Skeletal muscle satellite cell (primary cell): ENCODE data around the gene MRPS11.

Experiments used
- H3K27me3 ChIP-seq: 2 replicates; pipeline ENCODE4 v1.7.0; 2013; ENCODE audit warnings: low read length; ENCODE audit not compliant: control insufficient read depth, insufficient read depth
- H3K36me3 ChIP-seq: 2 replicates; pipeline ENCODE4 v1.7.0; 2013; ENCODE audit warnings: mild to moderate bottlenecking, control low read depth, low read length; ENCODE audit not compliant: insufficient read depth
- H3K4me1 ChIP-seq: 2 replicates; pipeline ENCODE4 v1.7.0; 2013; ENCODE audit warnings: low read length; ENCODE audit not compliant: control insufficient read depth, insufficient read depth
- H3K4me2 ChIP-seq: 2 replicates; pipeline ENCODE4 v1.7.0; 2013; ENCODE audit warnings: mild to moderate bottlenecking, low read length
- H3K4me3 ChIP-seq: 2 replicates; pipeline ENCODE4 v1.7.0; 2013; ENCODE audit warnings: low read length
- H3K9ac ChIP-seq: 2 replicates; pipeline ENCODE4 v1.7.0; 2013; ENCODE audit warnings: mild to moderate bottlenecking, low read depth, low read length, moderate library complexity
- H3K9me3 ChIP-seq: replicated peaks from 2 replicates; pipeline ENCODE4 v1.7.0; 2013; ENCODE audit warnings: mild to moderate bottlenecking, control low read depth, low read length

The MRPS11 gene

DNA sequence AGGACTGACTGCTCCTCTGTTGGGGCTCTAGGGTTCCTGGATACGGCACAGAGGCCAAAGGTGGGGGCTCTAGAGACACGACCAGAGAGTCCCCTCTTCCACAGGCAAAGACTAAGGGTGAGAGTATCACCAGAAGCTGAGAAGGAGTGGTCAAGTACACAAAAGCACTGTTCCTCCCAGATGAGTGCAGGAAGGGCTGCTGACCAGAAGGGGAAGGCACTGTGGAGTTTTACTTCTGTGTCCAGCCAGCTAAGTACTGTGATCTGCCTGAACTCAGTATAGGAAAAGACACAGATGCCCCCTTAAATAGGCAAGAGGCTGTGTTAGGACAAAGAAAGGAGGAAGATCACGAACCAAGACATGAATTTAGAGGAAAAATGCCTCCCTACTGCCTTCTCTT, 11.7 kb downstream of the MRPS11 start:
- H3K27me3 ChIP-seq, result no peaks in the 10 kb centered on the region
- peaks cover 39% of the 10 kb centered on the region for H3K36me3 ChIP-seq

DNA sequence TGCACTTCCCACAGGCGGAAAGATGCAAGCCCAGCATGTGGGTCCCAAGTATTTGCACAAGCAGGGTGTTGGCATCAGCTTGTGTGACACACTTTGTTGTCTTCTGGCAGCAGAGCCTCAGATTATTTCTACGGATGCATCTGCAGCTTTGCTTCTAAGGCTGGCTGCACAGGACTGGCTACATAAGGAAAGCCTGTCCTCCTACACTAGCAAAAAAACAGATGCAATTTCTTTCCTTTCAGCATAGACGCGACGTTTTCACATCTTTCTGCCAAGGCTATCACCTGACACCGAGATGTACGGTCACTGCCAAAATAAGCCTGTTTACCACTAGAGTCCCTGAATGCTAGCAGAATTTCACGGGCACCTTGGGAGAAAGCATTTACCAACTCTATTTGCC, 13.5 kb downstream of the MRPS11 start:
- Histone ChIP-seq H3K4me1 (peaks cover 5% of the 10 kb centered on the region), H3K9ac (no peak overlapping the region)

More for the DNA sequence above, 11.7 kb downstream of the MRPS11 start:
- H3K9ac ChIP-seq, result no peak overlapping the region
- H3K4me3 ChIP-seq, result no peak overlapping the region
- H3K4me2 ChIP-seq, result no peak overlapping the region
- no peaks in the 10 kb centered on the region for H3K4me1 ChIP-seq
- no peaks in the 10 kb centered on the region for H3K9me3 ChIP-seq

DNA sequence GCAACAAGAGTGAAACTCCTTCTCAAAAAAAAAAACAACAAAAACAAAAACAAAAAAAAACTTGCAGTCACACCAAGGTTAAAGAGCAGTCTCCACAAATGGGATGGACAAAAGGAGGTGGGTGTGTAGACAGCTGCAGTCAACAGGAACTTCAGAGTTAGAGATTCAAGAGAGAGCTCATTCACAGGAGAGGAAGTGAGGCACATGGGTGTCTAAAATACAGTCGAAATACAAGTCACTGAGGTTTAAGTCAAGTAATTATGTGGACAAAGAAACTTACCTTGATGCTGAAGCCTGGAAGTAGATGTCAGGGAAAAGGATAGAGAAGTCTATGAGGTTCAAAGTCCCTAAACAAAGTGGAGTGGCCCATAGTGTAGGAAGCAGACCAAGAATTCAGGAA, 14.8 kb downstream of the MRPS11 start:
- H3K36me3 ChIP-seq, result peaks cover 19% of the 10 kb centered on the region
- H3K4me2 ChIP-seq, result no peak overlapping the region
- H3K4me3 ChIP-seq, result no peak overlapping the region

More for the DNA sequence above, 13.5 kb downstream of the MRPS11 start:
- no peaks in the 10 kb centered on the region for H3K9me3 ChIP-seq
- no peaks in the 10 kb centered on the region for H3K27me3 ChIP-seq
- no peak overlapping the region for H3K4me2 ChIP-seq
- H3K36me3 ChIP-seq, result peaks cover 30% of the 10 kb centered on the region
- no peak overlapping the region for H3K4me3 ChIP-seq

DNA sequence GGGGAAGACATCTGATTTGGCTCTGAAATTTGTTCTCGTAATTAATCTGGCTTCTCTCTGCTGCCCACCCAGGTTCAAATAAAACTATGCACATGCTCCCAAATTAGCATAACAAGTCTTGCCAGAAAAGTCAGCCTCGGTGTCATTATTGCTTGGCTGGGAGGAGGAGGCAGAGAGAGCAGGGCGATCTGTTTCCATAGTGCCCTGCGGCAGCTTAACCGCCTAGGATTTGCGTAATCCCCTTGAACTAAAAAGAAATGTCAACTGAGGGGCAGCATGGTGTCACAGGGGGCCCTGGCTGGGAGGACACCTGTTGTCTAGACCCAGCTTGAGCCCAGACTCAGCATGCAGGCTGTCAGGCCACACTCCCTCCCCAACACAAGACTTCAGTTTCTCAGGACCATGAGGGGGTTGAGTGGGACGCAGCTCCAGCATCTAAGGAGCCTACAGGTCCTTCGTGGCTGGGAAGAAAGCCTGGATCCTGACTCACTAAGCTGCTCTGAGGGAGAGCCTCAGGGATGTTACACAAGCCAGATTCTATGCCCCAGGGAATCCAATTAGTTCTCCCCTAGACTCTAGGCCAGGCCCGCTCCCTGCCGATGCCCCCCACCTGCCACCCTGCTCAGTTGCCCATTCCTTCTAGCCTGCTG, 17.3 kb downstream of the MRPS11 start:
- H3K4me3 ChIP-seq, result no peak overlapping the region
- H3K36me3 ChIP-seq, result no peaks in the 10 kb centered on the region
- no peak overlapping the region for H3K9ac ChIP-seq
- H3K4me2 ChIP-seq, result no peak overlapping the region
- no peaks in the 10 kb centered on the region for H3K9me3 ChIP-seq
- H3K27me3 ChIP-seq, result no peaks in the 10 kb centered on the region
- H3K4me1 ChIP-seq, result peaks cover 10% of the 10 kb centered on the region

More for the DNA sequence above, 14.8 kb downstream of the MRPS11 start:
- H3K4me1 ChIP-seq, result peaks cover 7% of the 10 kb centered on the region
- no peak overlapping the region for H3K9ac ChIP-seq
- H3K27me3 ChIP-seq, result no peaks in the 10 kb centered on the region
- H3K9me3 ChIP-seq, result no peaks in the 10 kb centered on the region

DNA sequence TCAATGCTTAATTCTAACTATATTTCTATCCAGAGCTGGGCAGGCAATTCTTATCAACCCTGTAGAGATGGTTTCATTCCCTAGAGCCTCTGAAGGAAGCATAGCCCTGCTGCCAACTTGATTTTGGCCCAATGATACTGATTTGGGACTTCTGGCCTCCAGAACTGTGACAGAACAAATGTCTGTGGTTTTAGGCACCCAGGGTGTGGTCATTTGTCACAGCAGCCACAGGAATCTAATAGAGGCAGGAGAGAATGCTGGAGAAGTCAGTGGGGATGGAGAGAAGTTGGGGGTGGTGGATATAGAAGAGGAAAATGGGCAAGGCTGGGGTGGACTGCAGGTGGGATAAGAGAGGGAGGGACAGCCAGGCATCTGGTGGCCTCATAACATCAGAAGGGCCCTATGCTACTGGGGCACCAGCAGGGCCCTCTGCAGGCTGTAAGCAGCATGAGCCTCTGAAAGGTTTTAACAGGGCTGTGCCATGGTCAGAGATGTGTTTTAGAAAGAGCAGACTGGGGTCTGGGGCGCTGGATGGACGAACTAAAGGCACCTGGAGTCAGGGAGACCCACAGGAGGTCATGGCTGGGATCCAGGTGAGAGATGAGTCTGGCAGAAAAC, 19.8 kb downstream of the MRPS11 start:
- Histone ChIP-seq H3K4me1 (peaks cover 10% of the 10 kb centered on the region), H3K27me3 (no peaks in the 10 kb centered on the region), H3K4me2 (no peak overlapping the region), H3K36me3 (no peaks in the 10 kb centered on the region), H3K9ac (no peak overlapping the region), H3K4me3 (no peak overlapping the region), H3K9me3 (no peaks in the 10 kb centered on the region)

DNA sequence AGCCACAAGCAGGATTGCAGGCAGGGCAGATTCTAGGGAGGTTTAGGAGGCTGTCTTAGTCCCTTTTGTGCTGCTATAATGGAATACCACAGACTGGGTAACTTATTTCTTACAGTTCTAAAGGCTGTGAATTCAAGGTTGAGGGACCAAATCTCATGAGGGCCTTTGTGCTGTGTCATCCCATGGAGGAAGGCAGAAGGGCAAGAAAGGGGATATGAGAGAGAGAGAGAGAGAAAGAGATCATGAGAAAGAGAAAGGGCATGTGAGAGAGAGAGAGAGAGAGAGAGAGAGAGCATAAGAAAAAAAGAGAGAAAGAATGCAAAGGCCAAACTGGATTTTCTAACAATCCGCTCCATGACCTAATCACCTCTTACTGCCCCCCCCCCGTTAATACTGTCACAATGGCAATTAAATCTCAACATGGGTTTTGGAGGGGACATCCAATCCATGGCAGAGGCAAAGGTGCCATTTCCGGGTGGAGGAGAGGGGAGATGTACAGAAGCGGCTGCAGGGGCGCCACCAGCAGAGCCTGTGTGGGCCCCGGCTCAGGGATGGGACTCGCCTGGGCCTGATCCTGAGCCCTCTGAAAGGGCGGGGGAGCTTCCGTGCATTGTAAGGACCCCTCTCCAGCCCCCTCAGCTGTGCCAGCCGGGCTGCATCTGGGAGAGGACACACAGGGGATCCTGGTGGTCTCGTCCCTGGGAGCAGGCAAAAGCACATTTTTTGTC, 20.5 kb downstream of the MRPS11 start:
- H3K27me3 ChIP-seq, result no peaks in the 10 kb centered on the region
- no peak overlapping the region for H3K9ac ChIP-seq
- no peak overlapping the region for H3K4me2 ChIP-seq

DNA sequence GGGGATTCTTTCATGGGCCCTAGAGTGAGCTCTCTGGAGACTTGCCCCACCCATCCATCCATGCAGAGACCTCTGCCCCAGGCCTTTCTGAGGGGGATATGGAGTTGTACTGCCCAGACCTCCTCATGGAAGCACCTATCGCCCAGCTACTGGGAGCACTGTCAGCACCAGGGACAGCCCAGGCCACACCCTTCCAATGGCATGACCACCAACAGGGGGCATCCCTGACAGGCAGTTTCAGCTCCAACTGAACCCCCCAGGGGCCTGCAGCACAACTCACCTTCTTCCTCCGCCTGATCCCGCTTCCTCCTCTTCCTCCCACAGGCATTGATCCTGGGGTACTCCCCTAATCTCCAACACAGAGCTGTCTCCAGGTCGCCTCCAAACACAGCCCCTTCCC, 21.8 kb downstream of the MRPS11 start:
- Histone ChIP-seq H3K27me3 (no peaks in the 10 kb centered on the region), H3K36me3 (no peaks in the 10 kb centered on the region), H3K9ac (no peak overlapping the region), H3K9me3 (no peaks in the 10 kb centered on the region), H3K4me2 (no peak overlapping the region), H3K4me1 (peaks cover 10% of the 10 kb centered on the region), H3K4me3 (no peak overlapping the region)

More for the DNA sequence above, 20.5 kb downstream of the MRPS11 start:
- H3K36me3 ChIP-seq, result no peaks in the 10 kb centered on the region
- no peak overlapping the region for H3K4me3 ChIP-seq
- H3K9me3 ChIP-seq, result no peaks in the 10 kb centered on the region
- H3K4me1 ChIP-seq, result peaks cover 10% of the 10 kb centered on the region

DNA sequence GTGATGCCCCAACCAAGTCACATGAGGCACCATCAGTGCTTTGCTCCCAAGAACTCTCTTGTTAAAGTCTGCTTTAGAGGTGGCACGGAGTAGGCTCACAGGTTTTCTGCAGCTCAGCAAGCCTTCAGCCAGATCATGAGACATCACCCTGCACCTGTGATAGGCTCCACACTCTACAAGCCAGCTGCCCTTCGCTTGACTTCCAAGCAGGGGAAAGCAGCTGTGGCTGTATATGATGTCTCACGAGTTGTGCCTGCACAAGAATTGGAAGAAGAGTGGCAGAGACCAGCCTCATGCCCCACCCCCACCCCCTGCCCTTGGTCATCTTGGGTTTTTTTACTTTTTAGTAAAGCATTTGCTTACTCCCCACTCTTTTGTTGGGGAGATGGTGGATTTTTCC, 22.5 kb downstream of the MRPS11 start:
- H3K4me3 ChIP-seq, result no peak overlapping the region
- no peaks in the 10 kb centered on the region for H3K36me3 ChIP-seq
- no peak overlapping the region for H3K9ac ChIP-seq
- H3K9me3 ChIP-seq, result no peaks in the 10 kb centered on the region
- no peaks in the 10 kb centered on the region for H3K27me3 ChIP-seq
- H3K4me2 ChIP-seq, result no peak overlapping the region
- H3K4me1 ChIP-seq, result peaks cover 6% of the 10 kb centered on the region

DNA sequence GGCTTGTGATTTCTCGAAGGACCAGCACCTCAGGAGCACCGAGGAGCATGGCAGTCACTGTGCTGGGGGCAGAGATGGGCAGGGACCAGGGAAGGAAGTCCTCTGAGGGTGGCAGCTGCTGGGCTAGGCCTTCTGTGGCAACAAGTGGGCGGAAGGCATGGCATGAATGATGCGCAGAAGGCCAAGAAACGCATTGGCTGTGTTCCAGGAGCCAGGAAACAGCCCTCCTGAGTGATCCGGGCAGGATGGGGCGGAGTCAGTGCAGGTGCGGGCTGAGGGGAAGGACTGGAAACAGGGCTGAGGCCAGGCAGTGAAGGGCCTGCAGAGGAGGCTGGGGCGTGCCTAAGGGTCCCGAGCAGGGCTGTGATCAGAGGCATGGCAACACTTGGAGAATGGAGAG, 23.6 kb downstream of the MRPS11 start:
- no peak overlapping the region for H3K9ac ChIP-seq

DNA sequence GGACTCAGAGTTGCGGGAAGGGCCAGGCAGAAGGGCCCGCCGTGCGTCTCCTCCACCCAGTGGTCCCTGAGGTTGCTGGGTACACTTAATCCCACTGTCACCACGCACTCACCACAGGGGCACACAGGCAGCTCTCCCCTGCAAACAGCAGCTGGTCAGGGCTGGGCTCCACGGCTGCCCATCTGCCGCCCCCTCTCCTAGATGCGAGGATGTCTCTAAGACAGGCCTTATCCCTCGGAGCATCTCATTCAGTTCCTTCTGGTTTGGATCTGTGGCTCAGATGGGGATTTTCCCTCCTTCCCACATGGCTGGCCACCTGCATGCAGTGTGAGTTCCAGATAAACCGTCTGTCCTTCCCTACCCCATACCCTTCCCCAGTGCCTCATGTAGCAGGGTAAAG, 26.3 kb downstream of the MRPS11 start:
- Histone ChIP-seq H3K27me3 (no peaks in the 10 kb centered on the region), H3K36me3 (no peaks in the 10 kb centered on the region), H3K4me1 (no peaks in the 10 kb centered on the region), H3K9me3 (no peaks in the 10 kb centered on the region), H3K4me2 (no peak overlapping the region), H3K9ac (no peak overlapping the region), H3K4me3 (no peak overlapping the region)

More for the DNA sequence above, 23.6 kb downstream of the MRPS11 start:
- Histone ChIP-seq H3K4me1 (peaks cover 6% of the 10 kb centered on the region), H3K36me3 (no peaks in the 10 kb centered on the region), H3K9me3 (no peaks in the 10 kb centered on the region), H3K27me3 (no peaks in the 10 kb centered on the region), H3K4me2 (no peak overlapping the region), H3K4me3 (no peak overlapping the region)

DNA sequence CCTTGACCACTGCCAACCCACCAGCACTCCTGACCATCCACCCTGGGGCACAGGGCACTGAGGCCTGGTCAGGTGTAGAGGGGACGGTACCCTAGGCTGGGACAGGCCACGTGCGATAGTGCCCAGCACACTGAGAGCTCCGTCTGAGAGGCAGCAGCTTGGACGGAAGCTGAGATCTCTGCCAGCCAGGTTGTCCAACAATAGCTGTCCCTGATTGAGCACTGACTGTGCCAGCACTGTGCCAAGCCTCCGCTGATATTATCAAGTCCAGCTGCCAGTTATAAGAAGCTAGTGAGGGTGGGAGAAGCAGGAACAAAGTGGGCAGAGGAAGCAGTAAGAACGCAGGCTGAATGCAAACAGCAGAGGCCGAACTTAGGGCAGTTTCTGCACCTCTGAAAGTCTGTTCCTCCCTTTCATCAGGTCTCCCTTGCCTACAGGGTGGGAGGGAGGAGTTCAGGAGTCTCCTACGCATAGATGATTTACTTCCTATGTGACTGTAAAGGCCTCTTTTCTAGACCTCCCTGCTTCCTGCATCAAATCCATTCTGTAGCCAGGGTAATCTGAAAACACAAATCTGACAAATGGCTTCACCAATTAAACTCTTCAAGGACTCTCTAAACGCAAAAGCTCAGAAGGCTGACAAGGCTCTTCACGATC, 29.7 kb downstream of the MRPS11 start:
- H3K4me1 ChIP-seq, result no peaks in the 10 kb centered on the region

More for the DNA sequence above, 29.7 kb downstream of the MRPS11 start:
- Histone ChIP-seq H3K9me3 (no peaks in the 10 kb centered on the region), H3K4me3 (no peak overlapping the region), H3K36me3 (no peaks in the 10 kb centered on the region), H3K27me3 (no peaks in the 10 kb centered on the region), H3K4me2 (no peak overlapping the region), H3K9ac (no peak overlapping the region)
